Measurements from ENCODE around the gene PRPH. TPM values are rescaled to one million over a fixed set of nuclear protein-coding genes. Genes with fewer than 3 reads are reported as not detected.
A peak's percentile ranks its signal among the peaks of the same experiment; 100 is the strongest.
"Not testable (repeated sequence)": the region's sequence is repeated elsewhere in the genome, so short reads cannot be mapped to it uniquely, and the experiment has no call there.

Gene PRPH
- total and polyA plus RNA-seq, 5 experiments from 2014 or later, result not detected

DNA sequence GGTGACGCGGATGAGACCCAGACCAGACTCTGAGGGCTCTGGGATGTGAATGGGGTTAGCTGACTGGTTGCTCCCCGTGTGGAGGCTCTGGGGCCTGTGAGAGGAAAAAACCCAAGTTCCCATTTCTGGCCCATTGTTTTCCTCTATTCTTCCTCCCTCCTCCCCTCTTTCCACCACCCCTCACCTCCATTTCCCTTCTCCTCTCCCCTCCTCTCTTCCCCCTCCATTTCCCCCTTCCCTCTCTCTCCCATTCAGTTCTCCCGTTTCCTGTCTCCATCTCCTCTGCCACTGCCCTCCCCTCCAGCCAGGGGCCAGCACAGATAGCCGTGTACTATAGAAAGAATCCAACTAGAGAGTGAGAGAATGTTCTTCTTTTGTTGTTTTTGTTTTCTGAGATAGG is 12.6 kb upstream of the PRPH start:
- DNase-seq (no peak), ATAC-seq (no peak)
- no peak overlapping the region for H3K27ac Mint-ChIP-seq
- H3K4me1 Mint-ChIP-seq, result no peaks in the 10 kb centered on the region
- H3K4me3 Mint-ChIP-seq, result no peak overlapping the region
- POLR2A ChIA-PET, result no interaction called here
- H3K27me3 Mint-ChIP-seq, result peaks cover 7 to 37% (median 23%) of the 10 kb centered on the region in 5 donors
- peaks cover 0 to 3% (median 0%) of the 10 kb centered on the region in 3 donors for H3K36me3 Mint-ChIP-seq
- no peaks in the 10 kb centered on the region for H3K9me3 Mint-ChIP-seq

GRCh38 chr12:49282740-49283375 is 12.1 kb upstream of the PRPH start:
- H3K36me3 Mint-ChIP-seq, H3K4me3 Mint-ChIP-seq, DNase-seq, POLR2A ChIA-PET, H3K4me1 Mint-ChIP-seq, H3K9me3 Mint-ChIP-seq, ATAC-seq, H3K27ac Mint-ChIP-seq: not testable (repeated sequence)
- peaks cover 10 to 42% (median 28%) of the 10 kb centered on the region in 5 donors for H3K27me3 Mint-ChIP-seq

DNA sequence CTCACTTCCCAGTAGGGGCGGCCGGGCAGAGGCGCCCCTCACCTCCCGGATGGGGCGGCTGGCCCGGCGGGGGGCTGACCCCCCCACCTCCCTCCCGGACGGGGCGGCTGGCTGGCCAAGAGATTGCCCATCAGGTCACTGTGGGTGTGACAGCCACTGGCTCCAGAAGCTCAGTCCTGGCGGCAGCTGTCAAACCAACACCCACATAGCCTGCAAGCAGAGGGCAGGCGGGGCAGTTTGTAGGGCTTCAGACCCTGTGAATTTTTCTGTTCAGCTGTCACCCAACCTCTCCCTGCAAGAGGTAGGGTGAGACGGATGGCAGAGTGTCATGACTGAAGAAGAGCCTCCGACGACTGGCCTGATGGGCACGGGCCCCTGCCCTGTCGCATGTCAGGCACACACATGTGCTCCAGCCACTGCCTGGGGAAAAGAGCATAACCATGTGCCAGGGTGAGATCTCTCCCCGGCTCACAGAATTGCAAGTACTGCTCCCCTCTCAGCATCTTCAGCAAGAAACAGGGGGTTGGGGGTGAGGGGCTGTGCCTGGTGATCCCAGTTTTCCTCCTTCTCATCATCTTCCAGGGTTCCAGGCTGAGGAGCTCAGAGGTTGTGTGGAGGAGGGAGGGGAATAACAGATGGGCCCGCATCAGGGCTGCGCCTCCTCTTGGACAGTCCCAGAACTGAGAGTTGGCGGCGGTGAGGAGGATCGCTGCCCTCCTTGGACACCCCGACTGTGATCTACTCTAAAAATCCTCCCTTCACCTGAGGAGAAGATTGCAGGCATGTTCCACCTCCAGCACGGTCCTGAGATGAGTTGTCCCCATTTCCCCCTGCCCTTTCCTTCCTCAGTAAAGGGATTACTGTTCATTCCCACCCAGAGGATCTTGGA is 11.2 kb upstream of the PRPH start:
- Mint-ChIP-seq H3K36me3 (peaks cover 0 to 3% (median 0%) of the 10 kb centered on the region in 3 donors), H3K9me3 (no peaks in the 10 kb centered on the region), H3K4me1 (peaks cover 0 to 2% (median under 1%) of the 10 kb centered on the region in 4 donors), H3K27ac (no peak overlapping the region), H3K4me3 (no peak overlapping the region), H3K27me3 (peaks cover 15 to 52% (median 37%) of the 10 kb centered on the region in 5 donors)
- ATAC-seq, result no peak
- POLR2A ChIA-PET, result no interaction called here
- DNase-seq, result no peak

DNA sequence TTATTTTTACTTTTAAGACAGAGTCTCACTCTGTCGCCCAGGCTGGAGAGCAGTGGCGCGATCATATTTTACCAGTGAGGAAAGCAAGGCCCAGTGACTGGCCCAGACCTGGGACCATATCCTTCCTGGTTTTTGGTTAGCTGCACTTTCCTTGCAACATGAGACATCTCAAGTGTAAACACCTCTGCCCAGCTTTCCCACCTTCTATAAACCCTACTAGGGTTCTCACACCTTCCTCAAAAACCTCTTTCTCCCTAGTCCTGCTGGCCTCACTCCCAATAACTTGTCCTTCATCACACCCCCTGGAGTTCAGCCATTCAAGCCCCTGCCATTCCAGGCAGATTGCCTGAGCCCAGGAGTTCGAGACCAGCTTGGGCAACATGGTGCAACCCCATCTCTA is 10.3 kb upstream of the PRPH start:
- no peak overlapping the region for H3K27ac Mint-ChIP-seq

GRCh38 chr12:49287876-49288275 is 7.1 kb upstream of the PRPH start:
- peaks cover 0 to 2% (median under 1%) of the 10 kb centered on the region in 4 donors for H3K4me1 Mint-ChIP-seq
- POLR2A ChIA-PET, result interaction anchor here (2.4 kb wide), 1 partner anchor 59 kb away, joined by 8 read pairs; the partner anchor contains the start of gene DNAJC22
- peaks cover 0 to 3% (median 0%) of the 10 kb centered on the region in 3 donors for H3K36me3 Mint-ChIP-seq
- DNase-seq (no peak), ATAC-seq (no peak)
- H3K27me3 Mint-ChIP-seq, result peaks cover 16 to 60% (median 38%) of the 10 kb centered on the region in 5 donors
- H3K27ac Mint-ChIP-seq, result peak overlapping the region in 1 of 10 donors; percentile 58
- no peaks in the 10 kb centered on the region for H3K9me3 Mint-ChIP-seq
- H3K4me3 Mint-ChIP-seq, result no peak overlapping the region

More for the DNA sequence above, 10.3 kb upstream of the PRPH start:
- Mint-ChIP-seq H3K4me3 (no peak overlapping the region), H3K9me3 (no peaks in the 10 kb centered on the region), H3K4me1 (peaks cover 0 to 2% (median under 1%) of the 10 kb centered on the region in 4 donors), H3K36me3 (peaks cover 0 to 3% (median 0%) of the 10 kb centered on the region in 3 donors), H3K27me3 (peaks cover 16 to 50% (median 39%) of the 10 kb centered on the region in 5 donors)
- ATAC-seq, result no peak
- POLR2A ChIA-PET, result interaction anchor here (0.7 kb wide), 1 partner anchor 304 kb away, joined by 3 read pairs; no protein-coding TSS in a partner anchor
- no peak for DNase-seq

DNA sequence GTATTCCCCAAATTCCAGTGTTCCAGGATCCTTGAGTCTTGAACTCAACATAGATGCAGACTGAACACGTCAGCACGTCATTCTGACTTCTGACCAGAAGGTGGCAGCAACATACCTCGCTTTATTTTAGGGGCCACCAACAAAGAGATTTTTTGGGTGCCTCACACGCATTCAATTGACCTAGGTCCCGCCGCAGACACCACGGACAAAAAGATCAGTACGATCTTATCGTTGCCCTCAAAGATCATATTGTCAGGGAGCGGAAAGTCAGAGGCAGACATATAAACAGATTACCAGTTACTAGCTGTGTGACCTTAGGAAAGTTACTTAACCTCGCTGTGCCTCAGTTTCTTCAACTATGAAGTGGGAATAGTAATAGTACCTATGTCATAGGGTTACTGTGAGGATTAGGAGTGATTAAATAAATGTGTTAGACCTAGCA is 6.5 kb upstream of the PRPH start:
- DNase-seq (peak; percentile 48 to 80 (median 70)), ATAC-seq (peak; percentile 66 to 84)
- POLR2A ChIA-PET, result interaction anchor here (1.1 to 2.4 kb wide), 4 partner anchors 22 to 59 kb away, joined by 3 to 8 read pairs (median 4); partner anchors contain the start of genes C1QL4 and DNAJC22
- Mint-ChIP-seq H3K4me3 (no peak overlapping the region), H3K27me3 (peaks cover 16 to 66% (median 38%) of the 10 kb centered on the region in 5 donors), H3K27ac (no peak overlapping the region), H3K9me3 (no peaks in the 10 kb centered on the region), H3K4me1 (peaks cover 0 to 2% (median under 1%) of the 10 kb centered on the region in 4 donors), H3K36me3 (peaks cover 0 to 3% (median 0%) of the 10 kb centered on the region in 3 donors)

DNA sequence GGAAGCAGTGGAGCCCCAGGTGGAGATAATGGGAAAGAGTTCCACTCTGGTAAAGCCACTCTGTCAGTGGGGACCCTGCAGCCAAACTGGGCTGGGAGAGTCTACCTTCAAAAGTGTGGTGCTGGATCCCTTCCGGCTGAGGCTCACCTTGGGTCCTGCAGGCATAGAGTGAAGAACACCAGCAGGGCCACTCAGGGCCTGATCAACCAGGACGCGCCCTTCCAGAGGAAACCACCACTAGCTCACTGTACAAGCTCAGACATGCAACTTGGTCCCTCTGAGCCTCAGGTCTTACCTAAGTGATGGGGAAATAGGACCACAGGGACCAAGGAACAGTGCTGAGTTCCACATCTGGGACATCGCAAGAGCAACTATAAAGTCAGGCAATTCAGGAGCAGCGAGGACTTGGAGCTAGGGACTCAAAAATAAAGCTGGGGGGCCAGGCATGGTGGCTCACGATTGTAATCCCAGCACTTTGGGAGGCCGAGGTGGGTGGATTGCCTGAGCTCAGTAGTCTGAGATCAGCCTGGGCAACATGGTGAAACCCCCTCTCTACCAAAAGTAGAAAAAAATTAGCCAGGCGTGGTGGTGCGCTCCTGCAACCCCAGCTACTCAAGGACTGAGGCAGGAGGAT is 5.9 kb upstream of the PRPH start:
- Mint-ChIP-seq H3K9me3 (no peaks in the 10 kb centered on the region), H3K4me1 (peaks cover 0 to 2% (median under 1%) of the 10 kb centered on the region in 4 donors), H3K36me3 (peaks cover 0 to 3% (median 0%) of the 10 kb centered on the region in 3 donors), H3K27ac (no peak overlapping the region), H3K4me3 (no peak overlapping the region), H3K27me3 (peaks cover 18 to 70% (median 34%) of the 10 kb centered on the region in 5 donors)
- POLR2A ChIA-PET, result interaction anchor here (1.1 to 2.4 kb wide), 4 partner anchors 23 to 58 kb away, joined by 3 to 8 read pairs (median 4); partner anchors contain the start of genes C1QL4 and DNAJC22
- DNase-seq (no peak), ATAC-seq (no peak)

DNA sequence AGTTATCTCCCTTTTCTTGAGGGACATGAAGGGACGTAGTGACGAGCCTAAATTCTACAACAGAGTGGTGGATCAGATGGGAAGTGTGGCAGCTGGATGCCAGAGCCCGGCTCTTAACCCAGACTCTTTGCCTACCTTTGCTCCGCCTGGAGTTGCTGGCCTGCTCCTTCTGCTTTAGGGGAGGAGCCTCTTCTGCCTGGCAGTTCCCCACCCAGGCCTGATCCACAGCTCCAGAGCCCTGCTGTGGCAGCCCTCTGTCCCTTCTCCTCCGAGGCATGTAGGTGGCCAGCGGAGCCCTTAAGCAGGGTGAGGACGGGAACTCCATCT is 2.3 kb upstream of the PRPH start:
- Mint-ChIP-seq H3K27ac (no peak overlapping the region), H3K36me3 (no peaks in the 10 kb centered on the region), H3K4me3 (no peak overlapping the region), H3K27me3 (peaks cover 18 to 76% (median 36%) of the 10 kb centered on the region in 5 donors), H3K4me1 (peaks cover 2 to 16% (median 14%) of the 10 kb centered on the region in 4 donors), H3K9me3 (no peaks in the 10 kb centered on the region)
- DNase-seq, result no peak
- no peak for ATAC-seq
- POLR2A ChIA-PET, result no interaction called here

GRCh38 chr12:49293056-49293956 is 1.6 kb upstream of the PRPH start:
- Mint-ChIP-seq H3K4me1 (peaks cover under 1 to 20% (median 19%) of the 10 kb centered on the region in 4 donors), H3K9me3 (no peaks in the 10 kb centered on the region), H3K27ac (no peak overlapping the region), H3K36me3 (no peaks in the 10 kb centered on the region), H3K27me3 (peaks cover 18 to 76% (median 36%) of the 10 kb centered on the region in 5 donors), H3K4me3 (peak overlapping the region in 1 of 10 donors; percentile 20)
- ATAC-seq, result no peak
- POLR2A ChIA-PET, result interaction anchor here (0.6 kb wide), 1 partner anchor 869 kb away, joined by 3 read pairs; no protein-coding TSS in a partner anchor
- DNase-seq, result no peak

DNA sequence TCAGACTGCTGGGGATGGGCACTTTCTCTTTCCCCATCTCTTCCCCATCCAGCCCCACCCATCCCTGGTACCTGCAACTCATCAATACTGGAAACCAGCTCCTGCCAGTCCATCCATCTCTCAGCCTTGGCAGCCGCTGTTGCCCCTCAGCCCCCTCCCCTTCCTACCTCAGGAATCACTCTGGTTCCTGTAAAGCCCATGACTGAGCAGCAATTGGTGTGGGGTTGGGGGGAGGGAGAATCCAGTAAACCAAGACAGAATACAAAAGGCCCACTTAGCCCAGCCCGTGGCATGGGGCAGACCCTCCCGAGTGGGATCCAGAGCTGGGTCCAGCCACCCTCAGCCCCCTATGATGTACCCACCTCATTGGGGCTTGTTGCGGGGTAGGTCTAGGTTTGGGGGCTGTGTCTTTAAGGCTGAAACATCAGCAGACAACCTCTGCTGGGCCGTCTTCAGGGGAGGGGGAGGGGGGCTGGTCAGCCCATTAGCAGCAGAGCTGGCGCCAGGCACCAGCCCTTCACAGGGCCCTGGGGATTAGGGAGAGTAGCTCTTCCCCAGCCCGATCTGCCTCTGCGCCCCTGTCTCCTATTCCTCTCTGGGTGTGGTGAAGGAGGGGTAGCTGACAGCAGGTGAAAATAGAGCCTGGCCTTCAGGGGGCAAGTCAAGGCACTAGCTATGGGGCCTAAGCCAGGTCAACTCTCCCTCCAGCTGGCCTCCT is 702 bp upstream of the PRPH start:
- DNase-seq, result no peak
- H3K27me3 Mint-ChIP-seq, result peaks cover 22 to 76% (median 36%) of the 10 kb centered on the region in 5 donors
- no peak overlapping the region for H3K4me3 Mint-ChIP-seq
- H3K4me1 Mint-ChIP-seq, result peaks cover 4 to 23% (median 21%) of the 10 kb centered on the region in 4 donors
- POLR2A ChIA-PET, result no interaction called here
- H3K36me3 Mint-ChIP-seq, result peaks cover 0 to 3% (median 0%) of the 10 kb centered on the region in 3 donors
- no peak overlapping the region for H3K27ac Mint-ChIP-seq
- no peak for ATAC-seq
- no peaks in the 10 kb centered on the region for H3K9me3 Mint-ChIP-seq

- ATAC-seq (no peak), DNase-seq (no peak)
- Mint-ChIP-seq H3K27me3 (peaks cover 22 to 76% (median 36%) of the 10 kb centered on the region in 5 donors), H3K4me1 (peaks cover 4 to 23% (median 21%) of the 10 kb centered on the region in 4 donors), H3K27ac (no peak overlapping the region), H3K9me3 (no peaks in the 10 kb centered on the region), H3K36me3 (peaks cover 0 to 3% (median 0%) of the 10 kb centered on the region in 3 donors), H3K4me3 (no peak overlapping the region)
- POLR2A ChIA-PET, result interaction anchor here (0.6 kb wide), 1 partner anchor 9 kb away, joined by 4 read pairs; no protein-coding TSS in a partner anchor
Observed at GRCh38 chr12:49294804-49295081, 204 bp upstream of the PRPH start.

Measured in naive thymus-derived CD8-positive, alpha-beta T cell (primary cell).